Hindlimb muscle (tissue), 1 donor: ENCODE measurements around the gene ATP2B2. TPM values are rescaled to one million over a fixed set of nuclear protein-coding genes. Genes with fewer than 3 reads are reported as not detected.

ENCODE experiments used
- DNase-seq: peaks from one replicate; pipeline ENCODE4 v3.0.0-alpha.2; 2013
- polyA plus RNA-seq: library from polyadenylated mRNA; unstranded; fragments of 120-200 nt; gene quantifications from one replicate; pipeline ENCODE4 v1.2.1, GENCODE V29; 2013; ENCODE audit not compliant: insufficient read length

ATP2B2 gene
- polyA plus RNA-seq, 1 donor: 7.1 TPM

DNA sequence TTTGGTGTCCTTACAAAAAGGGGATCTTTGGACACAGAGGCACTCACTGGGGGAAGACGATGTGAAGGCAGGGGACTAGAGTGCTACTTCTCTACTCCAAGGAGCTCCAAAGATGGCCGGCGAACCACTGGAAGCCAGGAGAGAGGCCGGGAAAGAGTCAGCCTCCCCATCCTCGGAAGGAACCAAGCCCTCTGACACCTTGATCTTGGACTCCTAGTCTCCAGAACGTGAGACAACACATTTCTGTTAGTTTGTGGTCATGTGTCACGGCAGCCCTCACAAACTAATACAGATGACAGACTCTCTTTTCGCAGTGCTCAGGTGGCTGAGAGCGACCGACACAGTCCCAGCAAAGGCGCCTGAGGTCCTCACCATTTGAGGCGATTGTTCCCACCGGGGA is 24.4 kb upstream of the ATP2B2 start:
- no peak for DNase-seq

DNA sequence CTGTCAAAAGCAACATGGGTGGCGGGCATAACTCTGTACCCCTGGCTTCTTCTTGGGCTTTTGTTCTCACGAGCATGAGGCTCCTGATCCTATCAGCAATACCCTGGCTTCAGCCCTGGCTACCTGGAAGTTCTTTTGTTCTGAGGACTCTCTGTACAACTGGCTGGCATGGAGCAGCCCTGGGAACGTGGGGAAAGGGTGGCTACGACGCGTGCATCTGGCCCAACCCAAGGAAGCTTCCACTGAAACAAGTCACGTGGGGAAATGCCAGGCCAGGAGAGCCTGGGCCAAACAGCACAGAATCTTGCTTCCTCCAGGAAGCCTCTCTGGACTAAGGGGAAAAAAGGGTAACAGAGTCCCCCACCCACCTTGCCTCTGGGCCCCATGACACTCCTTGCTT is 22.7 kb upstream of the ATP2B2 start:
- DNase-seq: no peak

DNA sequence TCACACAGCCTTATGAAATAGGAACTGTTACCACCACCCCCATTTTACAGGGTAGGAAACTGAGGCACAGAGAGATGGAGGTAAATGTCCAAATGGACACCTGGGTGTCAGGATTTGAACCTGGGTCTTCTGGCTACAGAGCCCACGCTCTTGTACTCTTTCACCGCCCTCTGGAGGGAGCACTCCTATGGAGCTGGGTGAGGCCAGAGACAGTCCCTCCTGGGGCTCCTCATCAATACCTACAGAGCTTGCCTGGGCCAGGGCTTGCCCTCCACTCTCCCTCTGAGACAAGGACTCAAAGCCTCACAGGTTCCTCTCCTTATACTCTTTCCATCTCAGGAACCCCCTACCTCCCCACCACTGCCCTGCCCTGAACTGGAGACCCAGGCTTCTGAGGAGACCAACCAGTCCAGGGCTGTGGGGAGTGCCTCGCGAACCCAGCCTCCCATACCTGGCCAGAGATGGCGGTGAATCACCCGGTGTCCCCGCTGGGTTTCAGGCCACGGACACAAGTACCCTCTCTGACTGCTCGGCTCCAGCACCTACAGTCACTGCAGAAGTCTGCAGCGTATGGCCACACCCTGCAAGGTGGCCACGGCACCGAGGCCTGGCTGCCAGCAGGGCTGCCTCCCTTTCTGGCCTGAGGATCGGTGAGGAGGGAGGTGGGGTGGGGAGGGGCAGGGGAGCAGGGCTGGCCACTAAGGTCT is 22.1 kb upstream of the ATP2B2 start:
- no peak for DNase-seq

DNA sequence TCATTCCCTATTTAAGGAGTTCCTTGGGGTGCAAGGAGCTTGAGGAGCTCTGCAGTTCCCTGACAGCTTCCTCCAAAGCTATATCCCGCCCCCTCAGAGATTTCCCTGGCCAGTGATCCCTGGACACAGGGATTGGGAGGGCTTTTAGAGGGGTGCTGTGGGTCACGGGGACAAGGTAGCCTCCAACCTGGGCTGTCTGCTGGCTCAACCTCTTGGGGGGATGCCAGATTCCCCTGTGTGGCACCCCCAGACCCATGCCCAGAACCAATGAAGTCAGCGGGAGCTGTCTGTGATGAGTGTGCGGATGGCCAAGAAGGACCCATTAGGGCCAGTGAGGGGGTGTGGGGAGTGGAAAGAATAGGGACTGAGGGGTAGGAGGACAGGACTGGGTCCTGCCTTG is 21.0 kb upstream of the ATP2B2 start:
- no peak for DNase-seq

GRCh38 chr3:10524799-10525301 is 19.5 kb upstream of the ATP2B2 start:
- no peak for DNase-seq

GRCh38 chr3:10524270-10524669 is 18.9 kb upstream of the ATP2B2 start:
- DNase-seq: no peak

GRCh38 chr3:10523561-10523960 is 18.2 kb upstream of the ATP2B2 start:
- no peak for DNase-seq

DNA sequence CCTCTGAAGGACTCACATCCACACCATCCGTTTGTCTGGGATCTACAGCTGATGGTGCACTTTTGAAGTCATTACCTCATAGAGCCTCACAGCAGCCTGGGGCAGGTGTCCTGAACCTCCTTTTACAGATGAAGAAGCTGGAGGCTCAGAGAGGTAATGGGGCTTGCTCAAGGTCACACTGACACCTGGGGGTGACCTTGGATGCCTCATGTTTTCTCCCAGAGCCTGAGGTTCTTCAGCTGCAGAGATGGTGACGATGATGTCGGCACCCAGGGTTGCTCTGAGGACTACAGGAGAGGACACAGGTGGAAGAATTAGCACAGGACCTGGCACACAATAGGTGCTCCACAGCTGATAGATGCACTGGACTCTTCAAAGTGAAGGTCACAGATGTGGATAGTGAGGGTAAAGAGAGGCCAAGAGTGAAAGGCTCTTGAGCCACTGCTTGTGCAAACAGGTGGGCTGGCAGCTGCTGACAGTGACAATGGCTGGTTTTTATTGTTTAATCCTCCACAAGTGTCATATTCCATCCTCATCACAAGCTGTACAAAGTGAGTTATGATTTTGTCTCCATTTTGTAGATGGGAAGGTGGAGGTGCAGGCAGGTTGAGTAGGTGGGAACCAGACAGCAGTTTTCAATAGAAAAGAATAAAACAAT is 17.4 kb upstream of the ATP2B2 start:
- no peak for DNase-seq

DNA sequence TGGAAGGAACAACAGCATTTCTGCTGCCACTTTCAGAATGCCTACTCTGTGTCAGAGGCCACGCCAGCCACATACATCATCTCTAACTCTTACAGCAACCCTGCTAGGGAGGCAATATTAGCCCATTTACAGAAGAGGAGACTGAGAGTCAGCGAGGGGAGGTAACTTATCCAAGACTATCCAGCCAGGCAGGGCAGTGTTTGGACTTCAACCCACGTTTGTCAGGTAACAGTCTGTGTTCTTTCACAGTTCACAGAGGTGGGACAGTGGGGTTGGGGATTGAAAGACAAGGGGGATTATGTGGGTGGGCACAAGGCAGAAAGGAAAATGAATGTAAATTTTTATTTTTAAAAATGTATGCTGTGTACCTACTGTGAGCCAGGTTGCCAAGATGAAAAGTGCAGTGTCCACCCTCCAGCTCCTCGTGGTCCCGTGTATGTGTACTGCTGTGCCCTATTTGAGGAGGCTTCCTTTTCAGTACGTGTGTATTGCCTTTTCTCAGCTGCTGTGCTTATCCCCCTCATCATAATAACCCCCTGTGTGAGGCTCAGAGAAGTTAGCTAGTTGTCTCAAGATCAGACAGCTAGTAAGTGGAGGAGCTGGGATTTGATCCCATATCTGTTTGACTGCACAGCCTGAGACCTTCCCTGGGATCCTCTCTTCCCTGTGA is 16.5 kb upstream of the ATP2B2 start:
- no peak for DNase-seq

DNA sequence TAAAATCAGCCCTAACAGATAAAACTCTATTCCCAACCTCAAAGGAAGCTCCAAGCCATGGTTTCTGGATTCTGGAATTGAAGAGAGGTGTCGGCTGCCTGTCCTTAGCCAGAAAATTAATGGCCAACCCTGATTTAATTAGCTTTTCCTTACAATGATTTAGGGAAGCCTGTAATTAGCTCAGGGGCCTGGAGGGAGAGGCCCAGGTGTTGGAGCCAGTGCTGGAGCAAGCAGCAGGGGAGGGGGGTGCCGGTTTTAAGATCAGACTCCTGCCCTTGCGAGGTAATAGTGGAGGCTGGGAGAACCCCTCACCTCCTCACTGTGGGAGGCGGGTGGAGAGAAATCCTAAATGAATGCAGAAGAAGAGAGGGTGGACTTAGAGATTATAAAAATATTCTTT is 14.7 kb upstream of the ATP2B2 start:
- no peak for DNase-seq

DNA sequence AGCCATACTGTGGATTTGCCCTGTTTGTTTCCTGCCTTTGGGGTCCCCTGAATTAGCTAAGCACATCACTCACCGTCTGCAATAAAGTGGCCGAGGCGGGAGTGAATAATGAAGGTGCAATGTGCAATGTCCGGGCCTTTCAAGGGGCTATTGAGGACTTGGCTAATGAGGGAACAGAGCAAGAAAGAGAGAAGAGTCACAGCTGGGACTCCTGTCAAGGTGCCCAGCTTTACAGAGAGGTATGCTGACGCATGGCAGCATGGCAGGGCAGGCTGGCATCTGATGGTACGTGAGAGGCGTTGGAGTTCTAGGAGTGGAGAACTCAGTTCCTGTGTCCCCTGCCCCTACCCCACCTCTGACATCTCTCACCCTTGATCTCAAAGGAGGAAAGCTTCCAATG is 13.8 kb upstream of the ATP2B2 start:
- no peak for DNase-seq

DNA sequence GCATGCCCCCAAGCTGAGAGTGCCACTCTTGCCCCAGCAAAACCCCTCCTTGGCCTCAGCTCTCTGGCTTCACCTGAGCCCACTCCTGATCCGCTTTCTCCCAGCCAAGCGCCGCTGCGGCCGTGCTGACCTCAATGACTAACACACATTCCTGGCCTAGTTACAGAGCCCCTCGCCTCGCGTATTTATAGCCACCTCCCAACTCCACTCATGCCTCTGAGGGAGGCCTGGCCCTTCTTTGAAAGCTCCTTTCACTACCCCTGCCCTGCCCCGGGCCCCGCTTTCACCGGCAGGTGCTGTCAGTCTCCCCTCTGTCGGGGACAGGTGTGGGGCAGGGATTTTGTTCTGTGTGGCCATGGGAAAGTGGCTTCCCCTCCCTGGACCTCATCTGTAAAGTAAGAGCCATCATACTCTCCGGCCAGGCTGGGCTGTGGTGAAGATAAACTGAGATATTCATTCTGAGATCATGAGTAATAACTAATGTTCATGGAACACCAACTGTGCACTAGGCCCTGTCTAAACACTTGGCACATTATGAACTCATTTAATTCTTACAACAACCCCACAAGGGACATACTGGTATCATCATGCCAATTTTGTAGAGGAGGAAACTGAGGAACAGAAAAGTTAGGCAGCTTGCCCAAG is 13.2 kb upstream of the ATP2B2 start:
- no peak for DNase-seq

- no peak for DNase-seq
Observed at GRCh38 chr3:10517627-10518026, 12.2 kb upstream of the ATP2B2 start.

GRCh38 chr3:10516544-10517452 is 11.4 kb upstream of the ATP2B2 start:
- DNase-seq: no peak

- no peak for DNase-seq
Observed at GRCh38 chr3:10515884-10516495, 10.6 kb upstream of the ATP2B2 start.

- no peak for DNase-seq
Observed at GRCh38 chr3:10515396-10515795, 10.0 kb upstream of the ATP2B2 start.

GRCh38 chr3:10514407-10515069 is 9.2 kb upstream of the ATP2B2 start:
- no peak for DNase-seq

- no peak for DNase-seq
Observed at GRCh38 chr3:10513306-10513705, 7.9 kb upstream of the ATP2B2 start.

- no peak for DNase-seq
Observed at GRCh38 chr3:10512687-10513086, 7.3 kb upstream of the ATP2B2 start.

DNA sequence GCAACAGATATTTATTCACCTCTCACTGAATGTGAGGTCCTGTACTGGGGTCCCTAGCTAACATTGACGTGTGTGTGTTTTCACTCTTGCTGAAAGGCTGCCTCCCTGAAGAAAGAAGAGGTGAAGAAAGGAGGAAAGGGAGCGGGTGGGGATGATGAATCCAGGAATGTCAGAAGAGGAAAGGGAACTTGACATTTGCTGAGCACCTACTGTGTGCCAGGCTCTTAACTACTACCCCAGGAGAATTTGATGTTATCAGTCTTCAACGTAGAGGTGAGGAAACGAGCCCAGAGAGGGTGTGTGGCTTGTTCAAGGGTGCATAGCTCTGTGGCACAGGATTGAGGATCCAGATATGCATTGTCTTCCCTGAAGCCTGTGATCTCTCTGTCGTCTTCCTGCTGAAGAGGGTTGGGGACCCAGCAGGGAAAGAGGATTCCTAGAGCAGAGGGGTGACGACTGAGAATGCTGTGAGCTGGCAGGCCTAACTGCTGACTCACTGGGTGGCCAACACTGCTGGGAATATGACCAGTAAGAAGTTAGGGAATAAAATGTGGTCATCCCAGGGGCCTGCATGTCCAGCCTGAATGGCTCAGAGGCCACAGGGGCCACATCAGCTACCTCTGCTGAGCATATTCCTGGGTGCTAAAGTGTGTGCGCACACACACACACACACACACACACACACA is 6.6 kb upstream of the ATP2B2 start:
- DNase-seq: no peak
